Pancreas (tissue), 10 donors: ENCODE data around the gene RNF7. TPM values are rescaled to one million over a fixed set of nuclear protein-coding genes. Genes with fewer than 3 reads are reported as not detected.
"Not testable (repeated sequence)": the region's sequence is repeated elsewhere in the genome, so short reads cannot be mapped to it uniquely, and the experiment has no call there.

Experiments
- ATAC-seq, 4 donors: fragments of 200-7000 bp; cut with Tn5 transposase; one replicate each; pipeline versions ENCODE4 v1.8.0 to v1.9.1; 2020; ENCODE audit warnings: mild to moderate bottlenecking in 4 of 4, moderate library complexity in 4 of 4
- DNase-seq, 6 donors: peaks; one replicate each; pipeline ENCODE4 v3.0.0-alpha.2; 2020
- FAIRE-seq: peaks from 2 replicates; lab custom pipeline; 2012; peaks lifted over from hg19 to GRCh38; lab: Jason Lieb, UNC
- H3K27ac ChIP-seq, 4 donors: fragments of 200-600 bp; sonication (generic); 1 replicate in 3 of 4; 2 replicates in 1 of 4; pipeline versions ENCODE4 v1.5.0 to v1.8.0; 2020
- H3K27me3 ChIP-seq, 4 donors: fragments of 200-600 bp; one replicate each; pipeline ENCODE4 v1.8.0; 2021
- H3K36me3 ChIP-seq, 3 donors: fragments of 200-600 bp; sonication (generic) in 1 of 3; one replicate each; pipeline versions ENCODE4 v1.5.0 to v1.8.0; 2020 to 2021
- H3K4me1 ChIP-seq, 3 donors: fragments of 200-600 bp; one replicate each; pipeline ENCODE4 v1.8.0; 2021
- H3K4me3 ChIP-seq, 4 donors: fragments of 200-600 bp; sonication (generic) in 2 of 4; one replicate each; pipeline versions ENCODE4 v1.5.0 to v1.8.0; 2020 to 2021
- H3K9me3 ChIP-seq, 4 donors: fragments of 200-600 bp; one replicate each; pipeline ENCODE4 v1.8.0; 2021
- CTCF ChIP-seq, 4 donors: fragments of 200-600 bp; sonication (generic) in 3 of 4; IDR thresholded peaks; one replicate each; pipeline versions ENCODE4 v1.5.0 to v1.8.0; 2021; ENCODE audit warnings: antibody characterized with exemption in 4 of 4
- WGBS, 2 donors: extraction: QIAGEN DNeasy Blood & Tissue Kit; methylation state at CpG; one replicate each; pipeline ENCODE4 v1.1.7; 2013; 5-methylcytosine and 5-hydroxymethylcytosine counted together
- intact Hi-C, 3 donors: fragments of 100-400 bp; cut with DNase I; formaldehyde crosslinking; loops; one replicate each; pipeline versions ENCODE4 v1.11.1 to v1.14.2; 2022
- polyA plus RNA-seq, 2 donors: library from polyadenylated mRNA; stranded (reverse); fragments of 200-250 nt; gene quantifications; one replicate each; pipeline ENCODE4 v1.2.3, GENCODE V29; 2013
- total RNA-seq, 6 donors: library from RNA; stranded (reverse); fragmentation: NEBNext Ultra II Directional in 4 of 6; extraction: Animal tissue kit (Norgen Biotek cat#: 25700) in 4 of 6; gene quantifications; one replicate each; pipeline versions ENCODE4 v1.2.1 to v1.2.4, GENCODE V29; 2021 to 2023
- donor health status: healthy with polysubstance abuse.
- donor health status: DM: no; HTN: no; CAD: no; lungs with moderate emphysema.
- donor health status: DM: no; HTN: no; CAD: no.
- donor health status: control.
- donor health status: control.
- donor health status: Bipolar disorder and iron deficiency.
- donor health status: DM: yes; HTN: yes; CAD: no.
- donor health status: DM: no; HTN: no; CAD: no.
- donor health status: DM: no; HTN: no; CAD: no.
- donor health status: DM: yes; HTN: yes; CAD: no.

Gene RNF7
- total and polyA plus RNA-seq, 8 donors, result 31.7 to 103 (median 41.8) TPM

- FAIRE-seq (no peak), ATAC-seq (no peak), DNase-seq (no peak)
- intact Hi-C loops, result no loop called here
- H3K36me3 ChIP-seq, result no peaks in the 10 kb centered on the region
- 38 to 39% methylated on average over 6 of the region's 6 CpGs for WGBS, 2 donors
- H3K9me3 ChIP-seq, result no peaks in the 10 kb centered on the region
- H3K4me1 ChIP-seq, result no peaks in the 10 kb centered on the region
- TF ChIP-seq CTCF (IDR thresholded peaks at IDR 0.05), result no peak
- no peak overlapping the region for H3K27ac ChIP-seq
- no peaks in the 10 kb centered on the region for H3K27me3 ChIP-seq
- H3K4me3 ChIP-seq, result no peak overlapping the region
Measured at GRCh38 chr3:141699897-141700296, 38.2 kb upstream of the RNF7 start.

GRCh38 chr3:141703367-141703766, 34.7 kb upstream of the RNF7 start:
- H3K36me3 ChIP-seq, ATAC-seq, DNase-seq, H3K27me3 ChIP-seq, H3K27ac ChIP-seq, H3K9me3 ChIP-seq, H3K4me1 ChIP-seq, intact Hi-C loops, H3K4me3 ChIP-seq, FAIRE-seq: not testable (repeated sequence)
- 82 to 92% methylated on average over 3 of the region's 3 CpGs for WGBS, 2 donors

GRCh38 chr3:141707741-141708203, 30.3 kb upstream of the RNF7 start:
- Histone ChIP-seq H3K27me3 (no peaks in the 10 kb centered on the region), H3K36me3 (no peaks in the 10 kb centered on the region), H3K9me3 (no peaks in the 10 kb centered on the region), H3K27ac (no peak overlapping the region), H3K4me1 (no peaks in the 10 kb centered on the region), H3K4me3 (no peak overlapping the region)
- TF ChIP-seq CTCF (IDR thresholded peaks at IDR 0.05), result no peak
- ATAC-seq, result no peak
- intact Hi-C loops, result no loop called here
- no peak for DNase-seq
- WGBS, 2 donors, result 68 to 72% methylated on average over 2 of the region's 2 CpGs
- no peak for FAIRE-seq

- no peak overlapping the region for H3K27ac ChIP-seq
- intact Hi-C loops, result no loop called here
- H3K4me1 ChIP-seq, result no peaks in the 10 kb centered on the region
- no peaks in the 10 kb centered on the region for H3K9me3 ChIP-seq
- no peak for TF ChIP-seq CTCF (IDR thresholded peaks at IDR 0.05)
- FAIRE-seq (no peak), DNase-seq (no peak), ATAC-seq (no peak)
- H3K36me3 ChIP-seq, result no peaks in the 10 kb centered on the region
- H3K27me3 ChIP-seq, result no peaks in the 10 kb centered on the region
- WGBS, 2 donors, result 73 to 82% methylated on average over 4 of the region's 4 CpGs
- no peak overlapping the region for H3K4me3 ChIP-seq
Measured at GRCh38 chr3:141708367-141708766, 29.7 kb upstream of the RNF7 start.

GRCh38 chr3:141709126-141709770, 28.9 kb upstream of the RNF7 start:
- no peak for FAIRE-seq
- no peaks in the 10 kb centered on the region for H3K36me3 ChIP-seq
- WGBS, 2 donors, result 87% methylated on average over 7 of the region's 7 CpGs
- no peaks in the 10 kb centered on the region for H3K4me1 ChIP-seq
- H3K27ac ChIP-seq, result no peak overlapping the region
- no peak for TF ChIP-seq CTCF (IDR thresholded peaks at IDR 0.05)
- no peaks in the 10 kb centered on the region for H3K9me3 ChIP-seq
- H3K4me3 ChIP-seq, result no peak overlapping the region
- H3K27me3 ChIP-seq, result no peaks in the 10 kb centered on the region
- intact Hi-C loops, result no loop called here
- no peak for ATAC-seq
- no peak for DNase-seq
